GM23338 (cell line): ENCODE results near the gene ELANE. TPM values are rescaled to one million over a fixed set of nuclear protein-coding genes. Genes with fewer than 3 reads are reported as not detected.

ENCODE experiments used
- ATAC-seq: fragments of 200-7000 bp; cut with Tn5 transposase; 3 replicates; pipeline ENCODE4 v1.9.1; 2020
- DNase-seq: peaks from one replicate; pipeline ENCODE4 v3.0.0-alpha.2; 2015; ENCODE audit warnings: low spot score
- H2AFZ ChIP-seq: fragments of 200-600 bp; sonication (generic); 2 replicates; pipeline ENCODE4 v1.8.0; 2016; ENCODE audit warnings: antibody characterized with exemption, mild to moderate bottlenecking, moderate library complexity
- H3F3A ChIP-seq: fragments of 200-600 bp; sonication (generic); replicated peaks from 2 replicates; pipeline ENCODE4 v1.8.0; 2017; ENCODE audit warnings: antibody characterized with exemption, mixed run types, low read depth
- H3K27ac ChIP-seq: fragments of 200-600 bp; sonication (generic); 2 replicates; pipeline ENCODE4 v1.6.1; 2016; ENCODE audit warnings: low read depth
- H3K27me3 ChIP-seq: fragments of 200-600 bp; sonication (generic); 2 replicates; pipeline ENCODE4 v1.8.0; 2016; ENCODE audit warnings: mild to moderate bottlenecking, mixed run types, moderate library complexity; ENCODE audit not compliant: insufficient read depth
- H3K36me3 ChIP-seq: fragments of 200-600 bp; sonication (generic); 2 replicates; pipeline ENCODE4 v1.8.0; 2016; ENCODE audit warnings: mild to moderate bottlenecking; ENCODE audit not compliant: insufficient read depth
- H3K4me1 ChIP-seq: fragments of 200-600 bp; sonication (generic); 2 replicates; pipeline ENCODE4 v1.8.0; 2016; ENCODE audit warnings: mild to moderate bottlenecking, moderate library complexity; ENCODE audit not compliant: insufficient read depth
- H3K4me2 ChIP-seq: fragments of 200-600 bp; sonication (generic); 2 replicates; pipeline ENCODE4 v1.7.1; 2017; ENCODE audit warnings: mixed run types
- H3K4me3 ChIP-seq: fragments of 200-600 bp; sonication (generic); 2 replicates; pipeline ENCODE4 v1.6.1; 2016; ENCODE audit warnings: mixed run types
- H3K79me2 ChIP-seq: fragments of 200-600 bp; sonication (generic); replicated peaks from 2 replicates; pipeline ENCODE4 v1.8.0; 2017; ENCODE audit warnings: mild to moderate bottlenecking; ENCODE audit not compliant: insufficient read depth
- H3K9me2 ChIP-seq: fragments of 200-600 bp; sonication (generic); 2 replicates; pipeline ENCODE4 v1.8.0; 2017; ENCODE audit not compliant: insufficient read depth
- H4K20me1 ChIP-seq: fragments of 200-600 bp; sonication (generic); replicated peaks from 2 replicates; pipeline ENCODE4 v1.8.0; 2017; ENCODE audit warnings: mild to moderate bottlenecking; ENCODE audit not compliant: insufficient read depth
- H3K27ac Mint-ChIP-seq: 2 replicates; pipeline ENCODE4 v1.8.0; 2020; ENCODE audit warnings: inconsistent platforms, mild to moderate bottlenecking, moderate library complexity, mixed read lengths
- H3K27me3 Mint-ChIP-seq: 3 replicates; pipeline ENCODE4 v1.8.0; 2022; ENCODE audit warnings: low read depth, mild to moderate bottlenecking, moderate library complexity, mixed read lengths, inconsistent platforms; ENCODE audit not compliant: insufficient read depth, poor library complexity
- H3K36me3 Mint-ChIP-seq: 3 replicates; pipeline ENCODE4 v1.8.0; 2021; ENCODE audit warnings: low read depth, mild to moderate bottlenecking, inconsistent platforms, moderate library complexity, mixed read lengths
- H3K4me1 Mint-ChIP-seq: 3 replicates; pipeline ENCODE4 v1.8.0; 2020; ENCODE audit warnings: mild to moderate bottlenecking, inconsistent platforms, mixed read lengths
- H3K4me3 Mint-ChIP-seq: 3 replicates; pipeline ENCODE4 v1.8.0; 2021; ENCODE audit warnings: moderate library complexity, mild to moderate bottlenecking, inconsistent platforms, mixed read lengths
- H3K9me3 Mint-ChIP-seq: 3 replicates; pipeline ENCODE4 v1.8.0; 2020; ENCODE audit warnings: moderate library complexity, mild to moderate bottlenecking, inconsistent platforms, mixed read lengths
- CREB1 ChIP-seq: fragments of 250-450 bp; sonication (Bioruptor Pico); IDR thresholded peaks from 2 replicates; pipeline ENCODE4 v1.5.0; 2020; ENCODE audit warnings: low read depth, mild to moderate bottlenecking, moderate library complexity
- EZH2 ChIP-seq: fragments of 200-600 bp; sonication (generic); IDR thresholded peaks from one replicate; pipeline ENCODE4 v1.8.0; 2017; ENCODE audit warnings: antibody characterized with exemption, mild to moderate bottlenecking, low read depth; ENCODE audit not compliant: unreplicated experiment
- EZH2phosphoT487 ChIP-seq: fragments of 200-600 bp; sonication (generic); IDR thresholded peaks from one replicate; pipeline ENCODE4 v1.8.1; 2018; ENCODE audit warnings: antibody characterized with exemption; ENCODE audit not compliant: unreplicated experiment
- JUNB ChIP-seq: IDR thresholded peaks from one replicate; pipeline ENCODE4 v1.6.1; 2016; ENCODE audit warnings: antibody characterized with exemption; ENCODE audit not compliant: unreplicated experiment
- NANOG ChIP-seq: IDR thresholded peaks from 2 replicates; pipeline ENCODE4 v1.6.1; 2016; ENCODE audit warnings: antibody characterized with exemption, borderline replicate concordance
- POLR2AphosphoS5 ChIP-seq: IDR thresholded peaks from 2 replicates; pipeline ENCODE4 v1.6.1; 2016; ENCODE audit warnings: antibody characterized with exemption, low read depth
- STAT1 ChIP-seq: IDR thresholded peaks from one replicate; pipeline ENCODE4 v1.6.1; 2016; ENCODE audit warnings: antibody characterized with exemption; ENCODE audit not compliant: unreplicated experiment
- ZNF114 ChIP-seq: fragments of 250-450 bp; sonication (Bioruptor Pico); IDR thresholded peaks from 2 replicates; pipeline ENCODE4 v1.5.0; 2020; ENCODE audit warnings: mild to moderate bottlenecking, moderate library complexity
- ZNF331 ChIP-seq: fragments of 250-450 bp; sonication (Bioruptor Pico); IDR thresholded peaks from 2 replicates; pipeline ENCODE4 v1.5.0; 2020; ENCODE audit warnings: low read depth, mild to moderate bottlenecking, moderate library complexity
- polyA plus RNA-seq: library from polyadenylated mRNA; unstranded; fragments of >200 nt; fragmentation: Nextera tagmentation; extraction: Ambion mirVana; gene quantifications from 2 replicates; pipeline ENCODE4 v1.2.1, GENCODE V29; 2016
- total RNA-seq: library from RNA; depleted of rRNA; stranded (reverse); fragments of >200 nt; shearing (Covaris generic); gene quantifications from 2 replicates; pipeline ENCODE4 v1.2.3, GENCODE V29; 2014
- TF ChIP-seq, protein P1 (sequence below): IDR thresholded peaks from 2 replicates; pipeline ENCODE4 v1.6.1; 2016; ENCODE audit warnings: antibody characterized with exemption
- TF ChIP-seq, protein P2 (sequence below): IDR thresholded peaks from one replicate; pipeline ENCODE4 v1.6.1; 2018; ENCODE audit warnings: antibody characterized with exemption; ENCODE audit not compliant: unreplicated experiment
- TF ChIP-seq, protein P3 (sequence below), 2 experiments: fragments of 200-600 bp in 1 of 2; sonication (generic) in 1 of 2; conservative IDR thresholded peaks; 2 replicates each; pipeline versions ENCODE4 v1.5.1 to v1.6.1; 2016 to 2017; ENCODE audit warnings: antibody characterized with exemption in 2 of 2, low read depth in 2 of 2, mild to moderate bottlenecking in 2 of 2, moderate library complexity in 1 of 2
- TF ChIP-seq, protein P4 (sequence below): fragments of 250-450 bp; sonication (Bioruptor Pico); IDR thresholded peaks from 2 replicates; pipeline ENCODE4 v1.5.0; 2020; ENCODE audit warnings: mild to moderate bottlenecking, moderate library complexity

The ELANE gene
- total and polyA plus RNA-seq, 2 experiments from 2014 or later, result not detected

DNA sequence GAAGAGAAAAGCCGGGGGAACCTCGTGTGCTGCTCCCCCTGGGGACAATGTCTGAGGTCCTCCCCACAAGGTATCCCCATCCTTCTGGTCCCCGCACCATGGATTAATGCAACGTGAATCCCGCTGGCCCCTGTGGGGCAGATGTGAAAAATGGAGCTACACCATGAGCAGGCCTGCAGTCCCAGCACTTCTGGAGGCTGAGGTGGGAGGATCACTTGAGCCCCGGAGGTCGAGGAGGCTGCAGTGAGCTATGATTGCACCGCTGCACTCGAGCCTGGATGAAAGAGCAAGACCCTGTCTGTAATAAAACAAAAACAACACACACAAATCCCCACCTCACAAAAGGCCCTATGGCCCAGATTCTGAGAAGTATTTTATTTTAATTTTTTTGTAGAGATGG lies 6.2 kb downstream of the ELANE start:
- ATAC-seq, result no peak

More for the DNA sequence above, 6.2 kb downstream of the ELANE start:
- Histone ChIP-seq H3K79me2 (no peaks in the 10 kb centered on the region), H4K20me1 (no peaks in the 10 kb centered on the region), H3K4me3 (no peak overlapping the region), H2AFZ (no peak overlapping the region), H3K36me3 (no peaks in the 10 kb centered on the region), H3F3A (peaks cover 15% of the 10 kb centered on the region), H3K4me1 (no peaks in the 10 kb centered on the region), H3K9me2 (no peaks in the 10 kb centered on the region), H3K27ac (no peak overlapping the region), H3K4me2 (no peak overlapping the region), H3K27me3 (peaks cover 27% of the 10 kb centered on the region)
- no peak for DNase-seq
- H3K27ac Mint-ChIP-seq, result no peak overlapping the region
- no peaks in the 10 kb centered on the region; the same call in 2 of the 3 replicates for H3K9me3 Mint-ChIP-seq
- TF ChIP-seq, protein P1, sequence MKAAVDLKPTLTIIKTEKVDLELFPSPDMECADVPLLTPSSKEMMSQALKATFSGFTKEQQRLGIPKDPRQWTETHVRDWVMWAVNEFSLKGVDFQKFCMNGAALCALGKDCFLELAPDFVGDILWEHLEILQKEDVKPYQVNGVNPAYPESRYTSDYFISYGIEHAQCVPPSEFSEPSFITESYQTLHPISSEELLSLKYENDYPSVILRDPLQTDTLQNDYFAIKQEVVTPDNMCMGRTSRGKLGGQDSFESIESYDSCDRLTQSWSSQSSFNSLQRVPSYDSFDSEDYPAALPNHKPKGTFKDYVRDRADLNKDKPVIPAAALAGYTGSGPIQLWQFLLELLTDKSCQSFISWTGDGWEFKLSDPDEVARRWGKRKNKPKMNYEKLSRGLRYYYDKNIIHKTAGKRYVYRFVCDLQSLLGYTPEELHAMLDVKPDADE, result no peak
- no peak for TF ChIP-seq POLR2AphosphoS5
- TF ChIP-seq, protein P2, sequence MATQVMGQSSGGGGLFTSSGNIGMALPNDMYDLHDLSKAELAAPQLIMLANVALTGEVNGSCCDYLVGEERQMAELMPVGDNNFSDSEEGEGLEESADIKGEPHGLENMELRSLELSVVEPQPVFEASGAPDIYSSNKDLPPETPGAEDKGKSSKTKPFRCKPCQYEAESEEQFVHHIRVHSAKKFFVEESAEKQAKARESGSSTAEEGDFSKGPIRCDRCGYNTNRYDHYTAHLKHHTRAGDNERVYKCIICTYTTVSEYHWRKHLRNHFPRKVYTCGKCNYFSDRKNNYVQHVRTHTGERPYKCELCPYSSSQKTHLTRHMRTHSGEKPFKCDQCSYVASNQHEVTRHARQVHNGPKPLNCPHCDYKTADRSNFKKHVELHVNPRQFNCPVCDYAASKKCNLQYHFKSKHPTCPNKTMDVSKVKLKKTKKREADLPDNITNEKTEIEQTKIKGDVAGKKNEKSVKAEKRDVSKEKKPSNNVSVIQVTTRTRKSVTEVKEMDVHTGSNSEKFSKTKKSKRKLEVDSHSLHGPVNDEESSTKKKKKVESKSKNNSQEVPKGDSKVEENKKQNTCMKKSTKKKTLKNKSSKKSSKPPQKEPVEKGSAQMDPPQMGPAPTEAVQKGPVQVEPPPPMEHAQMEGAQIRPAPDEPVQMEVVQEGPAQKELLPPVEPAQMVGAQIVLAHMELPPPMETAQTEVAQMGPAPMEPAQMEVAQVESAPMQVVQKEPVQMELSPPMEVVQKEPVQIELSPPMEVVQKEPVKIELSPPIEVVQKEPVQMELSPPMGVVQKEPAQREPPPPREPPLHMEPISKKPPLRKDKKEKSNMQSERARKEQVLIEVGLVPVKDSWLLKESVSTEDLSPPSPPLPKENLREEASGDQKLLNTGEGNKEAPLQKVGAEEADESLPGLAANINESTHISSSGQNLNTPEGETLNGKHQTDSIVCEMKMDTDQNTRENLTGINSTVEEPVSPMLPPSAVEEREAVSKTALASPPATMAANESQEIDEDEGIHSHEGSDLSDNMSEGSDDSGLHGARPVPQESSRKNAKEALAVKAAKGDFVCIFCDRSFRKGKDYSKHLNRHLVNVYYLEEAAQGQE, result no peak
- TF ChIP-seq ZNF114 (CRISPR knock-in tag), result no peak
- TF ChIP-seq JUNB, result no peak
- TF ChIP-seq, protein P3, sequence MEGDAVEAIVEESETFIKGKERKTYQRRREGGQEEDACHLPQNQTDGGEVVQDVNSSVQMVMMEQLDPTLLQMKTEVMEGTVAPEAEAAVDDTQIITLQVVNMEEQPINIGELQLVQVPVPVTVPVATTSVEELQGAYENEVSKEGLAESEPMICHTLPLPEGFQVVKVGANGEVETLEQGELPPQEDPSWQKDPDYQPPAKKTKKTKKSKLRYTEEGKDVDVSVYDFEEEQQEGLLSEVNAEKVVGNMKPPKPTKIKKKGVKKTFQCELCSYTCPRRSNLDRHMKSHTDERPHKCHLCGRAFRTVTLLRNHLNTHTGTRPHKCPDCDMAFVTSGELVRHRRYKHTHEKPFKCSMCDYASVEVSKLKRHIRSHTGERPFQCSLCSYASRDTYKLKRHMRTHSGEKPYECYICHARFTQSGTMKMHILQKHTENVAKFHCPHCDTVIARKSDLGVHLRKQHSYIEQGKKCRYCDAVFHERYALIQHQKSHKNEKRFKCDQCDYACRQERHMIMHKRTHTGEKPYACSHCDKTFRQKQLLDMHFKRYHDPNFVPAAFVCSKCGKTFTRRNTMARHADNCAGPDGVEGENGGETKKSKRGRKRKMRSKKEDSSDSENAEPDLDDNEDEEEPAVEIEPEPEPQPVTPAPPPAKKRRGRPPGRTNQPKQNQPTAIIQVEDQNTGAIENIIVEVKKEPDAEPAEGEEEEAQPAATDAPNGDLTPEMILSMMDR (conservative IDR thresholded peaks at IDR 0.05; ENCODE audit: low read depth in 2 of 2), result no peak
- no peak for TF ChIP-seq CREB1 (CRISPR knock-in tag)
- TF ChIP-seq ZNF331 (CRISPR knock-in tag), result no peak
- TF ChIP-seq STAT1, result no peak
- TF ChIP-seq, protein P4, sequence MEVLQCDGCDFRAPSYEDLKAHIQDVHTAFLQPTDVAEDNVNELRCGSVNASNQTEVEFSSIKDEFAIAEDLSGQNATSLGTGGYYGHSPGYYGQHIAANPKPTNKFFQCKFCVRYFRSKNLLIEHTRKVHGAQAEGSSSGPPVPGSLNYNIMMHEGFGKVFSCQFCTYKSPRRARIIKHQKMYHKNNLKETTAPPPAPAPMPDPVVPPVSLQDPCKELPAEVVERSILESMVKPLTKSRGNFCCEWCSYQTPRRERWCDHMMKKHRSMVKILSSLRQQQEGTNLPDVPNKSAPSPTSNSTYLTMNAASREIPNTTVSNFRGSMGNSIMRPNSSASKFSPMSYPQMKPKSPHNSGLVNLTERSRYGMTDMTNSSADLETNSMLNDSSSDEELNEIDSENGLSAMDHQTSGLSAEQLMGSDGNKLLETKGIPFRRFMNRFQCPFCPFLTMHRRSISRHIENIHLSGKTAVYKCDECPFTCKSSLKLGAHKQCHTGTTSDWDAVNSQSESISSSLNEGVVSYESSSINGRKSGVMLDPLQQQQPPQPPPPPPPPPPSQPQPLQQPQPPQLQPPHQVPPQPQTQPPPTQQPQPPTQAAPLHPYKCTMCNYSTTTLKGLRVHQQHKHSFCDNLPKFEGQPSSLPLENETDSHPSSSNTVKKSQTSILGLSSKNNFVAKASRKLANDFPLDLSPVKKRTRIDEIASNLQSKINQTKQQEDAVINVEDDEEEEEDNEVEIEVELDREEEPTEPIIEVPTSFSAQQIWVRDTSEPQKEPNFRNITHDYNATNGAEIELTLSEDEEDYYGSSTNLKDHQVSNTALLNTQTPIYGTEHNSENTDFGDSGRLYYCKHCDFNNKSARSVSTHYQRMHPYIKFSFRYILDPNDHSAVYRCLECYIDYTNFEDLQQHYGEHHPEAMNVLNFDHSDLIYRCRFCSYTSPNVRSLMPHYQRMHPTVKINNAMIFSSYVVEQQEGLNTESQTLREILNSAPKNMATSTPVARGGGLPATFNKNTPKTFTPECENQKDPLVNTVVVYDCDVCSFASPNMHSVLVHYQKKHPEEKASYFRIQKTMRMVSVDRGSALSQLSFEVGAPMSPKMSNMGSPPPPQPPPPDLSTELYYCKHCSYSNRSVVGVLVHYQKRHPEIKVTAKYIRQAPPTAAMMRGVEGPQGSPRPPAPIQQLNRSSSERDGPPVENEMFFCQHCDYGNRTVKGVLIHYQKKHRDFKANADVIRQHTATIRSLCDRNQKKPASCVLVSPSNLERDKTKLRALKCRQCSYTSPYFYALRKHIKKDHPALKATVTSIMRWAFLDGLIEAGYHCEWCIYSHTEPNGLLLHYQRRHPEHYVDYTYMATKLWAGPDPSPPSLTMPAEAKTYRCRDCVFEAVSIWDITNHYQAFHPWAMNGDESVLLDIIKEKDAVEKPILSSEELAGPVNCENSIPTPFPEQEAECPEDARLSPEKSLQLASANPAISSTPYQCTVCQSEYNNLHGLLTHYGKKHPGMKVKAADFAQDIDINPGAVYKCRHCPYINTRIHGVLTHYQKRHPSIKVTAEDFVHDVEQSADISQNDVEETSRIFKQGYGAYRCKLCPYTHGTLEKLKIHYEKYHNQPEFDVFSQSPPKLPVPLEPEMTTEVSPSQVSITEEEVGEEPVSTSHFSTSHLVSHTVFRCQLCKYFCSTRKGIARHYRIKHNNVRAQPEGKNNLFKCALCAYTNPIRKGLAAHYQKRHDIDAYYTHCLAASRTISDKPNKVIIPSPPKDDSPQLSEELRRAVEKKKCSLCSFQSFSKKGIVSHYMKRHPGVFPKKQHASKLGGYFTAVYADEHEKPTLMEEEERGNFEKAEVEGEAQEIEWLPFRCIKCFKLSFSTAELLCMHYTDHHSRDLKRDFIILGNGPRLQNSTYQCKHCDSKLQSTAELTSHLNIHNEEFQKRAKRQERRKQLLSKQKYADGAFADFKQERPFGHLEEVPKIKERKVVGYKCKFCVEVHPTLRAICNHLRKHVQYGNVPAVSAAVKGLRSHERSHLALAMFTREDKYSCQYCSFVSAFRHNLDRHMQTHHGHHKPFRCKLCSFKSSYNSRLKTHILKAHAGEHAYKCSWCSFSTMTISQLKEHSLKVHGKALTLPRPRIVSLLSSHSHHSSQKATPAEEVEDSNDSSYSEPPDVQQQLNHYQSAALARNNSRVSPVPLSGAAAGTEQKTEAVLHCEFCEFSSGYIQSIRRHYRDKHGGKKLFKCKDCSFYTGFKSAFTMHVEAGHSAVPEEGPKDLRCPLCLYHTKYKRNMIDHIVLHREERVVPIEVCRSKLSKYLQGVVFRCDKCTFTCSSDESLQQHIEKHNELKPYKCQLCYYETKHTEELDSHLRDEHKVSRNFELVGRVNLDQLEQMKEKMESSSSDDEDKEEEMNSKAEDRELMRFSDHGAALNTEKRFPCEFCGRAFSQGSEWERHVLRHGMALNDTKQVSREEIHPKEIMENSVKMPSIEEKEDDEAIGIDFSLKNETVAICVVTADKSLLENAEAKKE (CRISPR knock-in tag), result no peak
- TF ChIP-seq NANOG, result no peak
- TF ChIP-seq EZH2, result no peak
- no peak for TF ChIP-seq EZH2phosphoT487
- H3K27me3 Mint-ChIP-seq, result peaks cover 24% of the 10 kb centered on the region
- no peaks in the 10 kb centered on the region for H3K4me1 Mint-ChIP-seq
- H3K36me3 Mint-ChIP-seq, result no peaks in the 10 kb centered on the region
- H3K4me3 Mint-ChIP-seq, result no peak overlapping the region
